ENCODE measurements around the gene SLC13A5.
A peak's percentile ranks its signal among the peaks of the same experiment; 100 is the strongest.
"Not testable (repeated sequence)": the region's sequence is repeated elsewhere in the genome, so short reads cannot be mapped to it uniquely, and the experiment has no call there.

Gene SLC13A5

DNA sequence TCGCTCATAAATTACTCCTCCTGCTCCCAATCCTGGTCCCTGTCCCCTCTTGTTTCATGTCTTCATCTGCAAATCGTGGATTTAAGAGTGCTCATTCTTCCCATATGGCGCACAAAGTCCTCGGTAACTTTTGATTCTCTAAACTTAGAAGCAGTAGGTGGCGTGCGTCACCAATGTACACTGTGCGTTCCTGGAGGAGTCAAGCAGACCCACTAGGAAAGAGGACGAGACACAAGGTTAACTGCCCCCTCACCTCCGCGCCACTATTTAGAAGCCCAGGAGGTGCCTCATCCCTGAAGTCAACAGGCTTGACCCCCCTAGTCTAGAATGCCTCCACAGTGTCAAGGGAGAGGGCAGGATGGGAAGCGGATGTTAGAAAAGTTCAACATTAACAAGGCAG, 2.9 kb downstream of the SLC13A5 start:
- DNase-seq = no peak

DNA sequence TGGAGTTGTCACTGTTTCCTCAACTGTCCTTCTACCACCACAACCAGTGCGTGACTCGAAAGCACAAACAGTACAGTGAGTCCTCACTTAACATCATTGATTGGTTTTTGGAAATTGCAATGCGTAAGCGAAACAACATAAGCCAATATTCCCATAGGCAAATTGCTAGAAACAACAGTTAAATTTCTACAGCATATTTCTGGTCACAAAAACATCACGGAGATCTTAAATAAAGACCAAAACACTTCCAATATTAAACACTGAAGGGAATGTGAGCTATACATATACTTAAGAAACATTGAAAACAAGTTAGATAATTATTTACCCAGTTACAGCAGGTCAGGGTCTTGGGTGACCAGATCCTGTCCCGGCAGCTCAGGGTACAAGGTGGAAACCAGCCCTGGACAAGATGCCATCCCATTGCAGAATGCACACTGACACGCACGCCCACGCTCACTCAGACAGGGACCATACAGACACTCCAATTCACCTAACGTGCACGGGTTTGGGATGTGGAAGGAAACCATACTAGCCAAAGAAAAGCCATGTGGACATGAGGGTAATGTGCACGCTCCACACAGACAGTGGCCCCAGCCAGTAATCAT, 4.7 kb downstream of the SLC13A5 start:
- no peak for DNase-seq

DNA sequence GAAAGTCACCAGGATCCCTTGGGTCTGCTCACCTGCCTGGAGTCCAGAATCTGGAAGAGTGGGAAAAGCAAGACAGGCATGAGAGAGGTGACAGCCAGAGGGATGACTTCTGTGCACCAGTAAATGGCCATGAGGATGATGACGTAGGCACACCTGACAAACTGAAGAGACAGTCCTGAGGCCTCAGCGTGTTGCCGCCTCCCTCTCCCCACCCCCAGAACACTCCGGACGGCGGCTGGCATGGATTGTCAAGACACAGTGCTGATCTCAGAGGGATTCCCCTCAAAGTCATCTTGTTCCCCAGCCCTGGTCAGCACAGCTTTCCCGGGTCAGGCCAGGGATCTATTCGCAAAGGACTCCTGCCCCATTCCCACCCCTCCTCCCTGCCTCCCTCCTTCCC, 6.2 kb downstream of the SLC13A5 start:
- no peak for DNase-seq

DNA sequence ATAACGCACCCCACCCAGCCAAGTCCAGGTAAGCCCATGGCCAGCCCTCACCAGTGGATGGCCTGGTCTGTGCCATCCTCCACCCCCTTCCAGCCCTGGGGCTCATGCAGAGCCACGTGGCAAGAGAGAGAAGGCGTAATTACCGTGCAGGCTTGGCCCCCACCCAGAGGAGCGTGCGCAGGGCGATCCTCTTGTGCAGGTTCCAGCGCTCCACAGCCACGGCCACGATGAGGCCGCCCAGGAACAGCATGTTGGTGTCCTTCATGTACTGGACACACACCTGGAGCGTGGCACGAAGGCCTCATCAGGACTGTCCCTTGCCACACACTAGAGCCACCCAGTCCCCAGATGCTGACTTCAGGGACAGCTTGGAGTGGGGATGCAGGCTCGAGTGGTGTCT, 6.7 kb downstream of the SLC13A5 start:
- no peak for DNase-seq

DNA sequence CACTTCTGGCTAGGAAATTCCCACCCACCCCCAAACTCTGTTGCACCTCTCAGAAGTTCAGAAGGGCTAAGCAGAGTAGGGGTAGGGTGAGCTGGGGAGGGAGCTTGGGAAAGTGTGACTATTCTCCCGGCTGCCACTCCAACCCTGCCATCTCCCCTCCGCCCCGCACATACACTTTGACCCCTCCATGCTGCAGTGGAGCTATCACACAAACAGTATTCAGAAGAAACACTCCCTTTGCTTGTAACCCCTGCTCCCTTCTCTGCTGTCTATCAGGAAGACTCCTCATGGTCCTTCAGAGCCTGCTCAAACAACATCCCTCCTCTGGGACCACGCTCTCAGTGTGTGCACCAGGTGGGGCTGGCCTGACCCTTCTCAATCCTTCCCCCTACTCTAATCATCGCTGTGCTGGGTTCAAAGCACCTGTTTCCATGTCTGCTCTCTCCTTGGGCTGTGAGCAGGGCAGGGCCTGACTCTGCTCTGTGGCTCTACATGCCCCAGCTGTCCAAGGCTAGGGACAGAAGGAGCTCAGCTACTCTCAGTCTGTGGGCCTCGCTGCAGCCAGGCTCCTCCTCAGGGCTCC, 8.6 kb downstream of the SLC13A5 start:
- DNase-seq = no peak

DNA sequence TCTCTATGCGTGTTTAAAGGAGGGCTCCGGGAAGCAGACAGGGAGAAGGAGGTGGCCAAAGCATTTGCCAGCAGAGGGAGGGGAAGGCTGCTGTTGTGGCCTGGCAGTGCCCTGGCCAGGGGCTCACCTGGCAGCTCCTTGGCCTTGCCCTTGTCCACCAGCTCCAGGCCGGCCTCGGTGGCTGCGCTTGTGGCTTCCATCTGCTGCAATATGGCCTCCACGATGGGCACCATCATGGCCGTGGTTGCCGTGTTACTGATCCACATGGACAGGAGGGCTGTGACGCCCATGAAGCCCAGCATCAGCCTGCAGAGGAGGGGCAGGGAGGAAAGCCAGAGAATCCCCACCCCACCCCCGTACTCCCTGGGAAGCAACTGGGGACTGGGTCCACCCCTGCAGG, 9.4 kb downstream of the SLC13A5 start:
- no peak for DNase-seq

DNA sequence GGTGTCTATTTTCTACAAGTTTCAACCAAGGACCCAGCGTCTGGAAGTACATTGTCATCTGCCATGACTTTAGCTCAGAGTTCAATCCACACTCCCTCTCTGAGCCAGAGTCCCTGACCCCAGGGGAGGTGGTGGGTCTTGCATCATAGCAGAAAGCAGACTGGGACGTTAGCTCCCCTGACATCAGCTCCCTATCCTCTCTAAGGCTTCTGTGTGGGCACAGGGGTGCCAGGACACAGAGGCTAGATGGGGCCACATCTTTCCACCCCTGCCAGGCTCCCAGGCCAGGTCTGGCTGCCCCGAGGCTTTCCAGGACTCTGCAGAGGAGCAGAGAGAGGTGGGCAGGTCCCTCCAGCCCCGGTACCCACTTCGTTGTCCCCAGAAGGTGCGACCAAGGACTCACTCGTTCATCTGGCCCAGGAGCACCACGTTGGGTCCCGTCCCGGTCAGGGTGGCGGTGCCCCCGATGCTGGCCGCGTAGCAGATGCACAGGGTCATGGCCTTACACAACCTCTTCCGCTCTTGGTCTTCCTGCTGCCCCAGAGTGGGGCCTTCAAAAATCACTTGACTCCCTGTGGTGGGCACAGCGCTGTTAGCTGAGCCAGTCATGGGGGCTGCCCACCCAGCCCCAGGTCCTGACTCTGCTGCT, 10.5 kb downstream of the SLC13A5 start:
- no peak for DNase-seq

DNA sequence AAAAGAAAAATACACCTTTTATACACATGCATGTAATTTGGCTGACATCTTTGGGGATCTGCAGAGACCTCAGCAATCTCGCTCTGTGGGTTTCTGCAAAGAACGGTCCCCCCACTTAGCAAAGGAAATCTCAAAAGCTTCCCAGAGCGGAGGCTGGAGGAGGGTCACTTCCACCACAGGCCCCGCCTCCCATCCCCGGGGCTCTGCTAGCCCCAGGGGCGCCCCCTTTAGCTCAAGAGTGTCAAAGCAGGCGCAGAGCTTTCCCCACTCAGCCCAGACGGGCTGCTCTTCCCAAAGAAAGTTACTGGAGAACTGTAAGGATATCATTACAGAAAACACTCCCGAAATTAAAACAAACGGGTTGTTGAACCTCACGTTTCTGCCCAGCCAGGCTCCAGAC, 11.4 kb downstream of the SLC13A5 start:
- peak in 1 of 6 experiments; percentile 3 for DNase-seq

DNA sequence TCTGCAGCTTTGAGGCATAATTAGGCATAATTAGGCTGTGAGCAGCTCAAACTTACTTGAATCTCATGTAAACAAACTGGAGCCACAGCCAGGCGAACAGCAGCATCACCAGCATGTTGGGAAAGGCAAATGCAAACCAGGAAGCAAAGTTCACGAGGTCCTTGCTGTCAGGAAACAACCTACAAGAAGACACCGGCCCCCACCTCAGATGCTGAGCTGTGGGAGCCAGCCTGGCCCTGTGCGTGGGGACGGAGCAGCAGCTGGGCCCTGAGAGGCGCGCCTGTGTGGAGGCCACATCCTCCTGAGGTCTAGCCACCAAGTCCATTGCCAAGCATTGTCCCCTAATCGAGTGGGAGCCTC, 12.2 kb downstream of the SLC13A5 start:
- DNase-seq = no peak

DNA sequence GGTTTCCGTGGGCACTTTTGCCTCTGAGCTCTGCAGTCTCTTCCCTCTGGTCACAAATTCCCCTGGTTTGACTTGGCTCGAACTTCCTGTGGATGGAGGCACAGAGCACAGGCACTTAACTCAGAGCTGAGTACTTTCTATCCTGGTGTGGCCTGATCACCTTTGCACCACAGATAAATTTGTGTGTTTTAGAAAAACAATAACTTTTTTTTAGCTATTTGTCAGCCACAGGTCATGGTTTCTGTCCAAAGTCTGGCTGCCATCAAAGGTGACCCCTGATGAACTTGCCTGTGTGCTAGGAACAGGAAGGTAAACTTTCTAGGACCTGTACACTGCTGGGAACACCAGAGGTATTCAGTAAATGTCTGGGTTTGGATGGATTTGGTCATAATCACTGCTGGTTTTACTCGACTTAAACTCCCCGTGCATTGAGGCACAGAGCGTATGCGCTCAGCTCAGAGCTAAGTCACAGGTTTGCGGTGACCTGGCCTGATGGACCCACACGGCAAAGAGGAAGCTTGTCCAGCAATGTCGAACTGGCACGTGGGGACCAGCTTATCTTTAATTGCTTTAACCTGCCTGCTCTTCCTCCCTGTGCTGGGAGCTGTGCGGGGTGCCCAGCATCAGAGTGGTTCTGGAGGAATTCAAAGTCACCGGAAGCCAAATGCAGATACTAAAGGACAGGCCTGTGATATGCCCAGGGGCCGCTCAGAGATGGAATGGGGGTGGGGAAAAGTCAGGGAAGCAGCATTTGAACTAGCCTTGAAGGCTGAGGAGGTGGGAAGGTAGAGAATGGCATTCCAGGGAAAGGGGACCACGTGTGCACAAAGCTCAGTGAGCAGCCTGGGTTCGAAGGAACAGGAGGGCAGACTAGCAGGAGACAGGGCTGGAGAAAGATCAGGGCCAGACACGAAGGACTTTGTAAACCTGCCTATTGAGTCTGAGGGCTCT, 12.9 kb downstream of the SLC13A5 start:
- no peak for DNase-seq

DNA sequence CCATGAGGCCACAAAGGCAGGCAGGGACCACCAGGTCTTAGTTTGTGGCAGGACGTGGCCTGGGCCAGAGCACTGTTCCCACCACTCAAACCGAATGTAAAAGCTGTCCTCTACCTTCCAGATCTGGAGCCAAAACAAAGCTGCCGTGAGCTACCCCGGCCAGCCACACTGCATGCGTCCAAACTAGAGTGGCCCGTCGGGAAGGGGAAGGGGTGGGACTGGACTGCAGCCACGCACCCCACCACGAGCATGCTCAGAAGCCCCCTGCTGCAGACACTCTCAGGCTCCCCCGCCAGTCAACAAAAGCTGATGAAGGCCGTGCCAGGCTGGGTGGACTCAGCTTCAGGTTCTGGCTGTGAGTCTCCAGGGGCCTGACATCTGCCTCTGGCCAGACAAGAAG, 15.2 kb downstream of the SLC13A5 start:
- no peak for DNase-seq

DNA sequence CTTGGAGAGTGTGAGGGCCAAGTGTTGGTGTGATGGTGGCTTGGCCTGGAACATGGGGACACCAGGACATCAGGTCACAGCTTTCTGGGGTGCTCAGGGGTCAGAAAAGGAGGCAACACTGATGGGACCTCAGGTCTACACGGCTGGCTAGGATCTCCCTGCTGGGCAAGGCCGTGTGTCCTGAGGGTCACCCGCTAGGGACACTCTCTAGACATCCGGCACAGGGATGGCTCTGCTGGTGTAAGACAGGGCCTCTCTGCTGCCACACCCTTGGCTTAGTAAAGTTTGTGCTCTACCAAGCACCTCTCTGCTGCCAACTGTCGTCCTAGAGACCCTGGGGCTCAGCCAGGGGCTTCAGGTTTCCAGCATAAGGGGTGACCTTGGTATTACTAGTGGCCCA, 16.3 kb downstream of the SLC13A5 start:
- no peak for DNase-seq

DNA sequence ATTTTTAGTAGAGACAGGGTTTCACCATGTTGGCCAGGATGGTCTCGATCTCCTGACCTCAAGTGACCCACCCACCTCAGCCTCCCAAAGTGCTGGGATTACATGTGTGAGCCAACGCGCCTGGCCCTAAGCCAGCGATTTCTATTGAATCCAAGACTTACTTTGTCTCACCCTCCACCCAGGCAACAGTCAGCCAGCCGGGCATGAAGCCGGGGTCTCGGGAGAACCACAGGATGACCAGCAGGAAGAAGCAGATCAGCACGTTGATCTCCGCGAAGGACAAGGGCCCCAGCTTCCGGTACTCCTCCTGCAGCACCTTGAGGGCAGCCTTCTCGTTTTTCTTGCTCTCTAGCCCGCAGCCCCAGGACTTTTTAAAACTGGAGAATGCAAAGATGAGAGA, 17.6 kb downstream of the SLC13A5 start:
- DNase-seq = no peak

DNA sequence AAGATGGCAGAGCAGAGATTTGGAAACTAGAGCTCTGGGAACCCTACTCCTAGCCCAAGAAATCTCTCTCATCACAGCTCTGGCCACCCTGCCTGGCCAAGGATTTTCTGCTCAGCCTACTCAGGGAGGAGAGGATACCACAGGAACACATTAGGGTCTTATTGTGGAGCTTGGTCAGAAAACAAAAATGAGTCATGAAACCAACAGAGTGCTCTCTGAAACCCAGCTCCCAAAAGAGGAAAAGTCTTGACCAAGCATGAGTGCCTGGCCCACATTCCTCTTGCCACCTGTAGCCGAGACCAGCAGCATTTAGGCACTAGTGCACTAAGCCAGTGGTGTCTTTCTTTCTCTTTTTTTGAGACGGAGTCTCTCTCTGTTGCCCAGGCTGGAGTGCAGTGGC, 18.1 kb downstream of the SLC13A5 start:
- DNase-seq = no peak

DNA sequence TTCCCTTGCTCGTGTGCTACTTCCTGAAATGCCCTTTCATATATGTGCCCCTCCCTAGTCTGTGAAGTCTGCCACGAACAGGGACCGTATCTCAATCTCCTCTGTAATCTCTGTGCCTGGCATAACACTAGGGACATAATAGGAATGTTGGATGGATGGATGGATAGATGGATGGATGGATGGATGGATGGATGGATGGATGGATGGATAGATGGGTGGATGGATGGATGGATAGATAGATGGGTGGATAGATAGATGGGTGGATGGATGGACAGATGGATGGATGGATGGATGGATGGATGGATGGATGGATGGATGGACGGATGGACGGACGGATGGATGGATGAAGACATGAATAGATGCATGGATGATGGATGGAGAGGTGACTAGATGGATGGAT, 21.2 kb downstream of the SLC13A5 start:
- DNase-seq = not testable (repeated sequence)

DNA sequence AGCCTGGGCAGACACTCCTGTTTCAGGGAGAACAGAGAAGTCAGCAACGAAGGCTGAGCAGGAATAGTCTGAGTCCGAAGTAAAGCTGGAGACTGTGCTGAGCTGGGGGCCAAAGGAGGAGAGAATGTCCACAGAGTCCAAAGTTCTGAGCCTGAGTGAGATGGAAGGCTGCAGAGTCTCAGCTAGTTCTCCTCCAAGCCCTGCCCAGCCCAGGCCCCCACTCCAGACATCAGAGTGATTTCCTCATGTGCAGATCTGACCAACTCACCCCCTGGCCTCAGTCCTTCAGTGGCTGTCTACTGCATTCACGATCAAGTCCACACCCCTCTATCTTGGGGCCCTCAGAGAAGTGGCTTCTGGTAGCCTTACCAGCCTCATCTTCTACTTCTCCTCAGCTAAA, 21.6 kb downstream of the SLC13A5 start:
- DNase-seq = no peak

DNA sequence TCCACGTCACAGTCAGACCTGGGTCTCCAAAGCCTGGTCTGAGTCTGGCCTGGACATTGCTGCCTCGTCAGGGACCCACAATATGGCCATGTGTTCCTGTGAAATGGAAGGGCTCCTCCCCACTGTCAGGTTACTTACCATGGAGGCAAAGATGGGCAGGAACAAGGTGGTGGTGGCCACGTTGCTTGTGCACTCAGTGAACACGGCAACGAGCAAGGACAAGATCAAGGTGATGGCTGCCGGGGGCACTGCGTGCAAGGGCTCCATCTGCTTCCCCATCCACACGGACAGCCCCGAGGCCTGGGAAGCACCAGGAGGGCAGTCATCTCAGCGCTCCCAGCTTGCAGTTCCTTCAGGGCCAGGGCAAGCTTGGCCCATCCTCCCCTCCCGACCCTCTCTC, 22.5 kb downstream of the SLC13A5 start:
- no peak for DNase-seq

DNA sequence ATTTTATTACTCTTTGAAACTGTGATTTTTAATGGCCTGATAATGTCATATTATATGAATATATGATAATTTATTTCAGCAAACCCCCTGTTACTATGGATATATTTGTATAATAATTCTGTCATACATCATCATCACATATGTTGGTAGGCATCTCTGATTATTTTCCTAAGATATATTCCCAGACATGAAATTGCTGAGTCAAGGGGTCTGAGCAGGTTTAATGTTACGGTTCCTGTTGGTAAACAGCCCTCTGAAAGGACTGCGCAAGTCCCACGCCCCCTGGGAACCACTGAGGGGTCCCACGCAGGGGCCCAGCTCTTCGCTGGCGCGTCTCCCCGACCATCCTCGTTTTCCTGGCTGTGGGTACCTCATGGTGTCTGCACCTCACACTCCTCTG, 24.2 kb downstream of the SLC13A5 start:
- no peak for DNase-seq

DNA sequence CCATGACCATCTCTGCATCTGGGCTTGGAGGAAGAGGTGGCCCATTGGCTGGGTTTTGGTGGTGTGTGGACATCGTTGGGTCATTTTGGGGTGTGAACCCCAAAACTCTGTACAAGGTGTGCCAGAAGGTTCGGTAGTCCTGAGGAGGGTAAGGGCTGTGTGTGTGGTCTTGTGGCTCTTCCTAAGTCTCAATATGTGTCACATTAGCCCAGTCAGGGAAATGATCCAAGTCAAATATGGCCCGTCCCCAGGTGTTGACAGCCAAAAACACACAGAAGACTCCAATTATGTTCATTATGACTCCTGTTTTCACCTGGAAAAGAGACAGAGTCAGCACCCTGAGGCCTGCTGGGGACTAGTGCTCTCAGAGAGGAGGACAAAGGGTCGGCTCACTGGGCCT, 27.1 kb downstream of the SLC13A5 start:
- DNase-seq = no peak

DNA sequence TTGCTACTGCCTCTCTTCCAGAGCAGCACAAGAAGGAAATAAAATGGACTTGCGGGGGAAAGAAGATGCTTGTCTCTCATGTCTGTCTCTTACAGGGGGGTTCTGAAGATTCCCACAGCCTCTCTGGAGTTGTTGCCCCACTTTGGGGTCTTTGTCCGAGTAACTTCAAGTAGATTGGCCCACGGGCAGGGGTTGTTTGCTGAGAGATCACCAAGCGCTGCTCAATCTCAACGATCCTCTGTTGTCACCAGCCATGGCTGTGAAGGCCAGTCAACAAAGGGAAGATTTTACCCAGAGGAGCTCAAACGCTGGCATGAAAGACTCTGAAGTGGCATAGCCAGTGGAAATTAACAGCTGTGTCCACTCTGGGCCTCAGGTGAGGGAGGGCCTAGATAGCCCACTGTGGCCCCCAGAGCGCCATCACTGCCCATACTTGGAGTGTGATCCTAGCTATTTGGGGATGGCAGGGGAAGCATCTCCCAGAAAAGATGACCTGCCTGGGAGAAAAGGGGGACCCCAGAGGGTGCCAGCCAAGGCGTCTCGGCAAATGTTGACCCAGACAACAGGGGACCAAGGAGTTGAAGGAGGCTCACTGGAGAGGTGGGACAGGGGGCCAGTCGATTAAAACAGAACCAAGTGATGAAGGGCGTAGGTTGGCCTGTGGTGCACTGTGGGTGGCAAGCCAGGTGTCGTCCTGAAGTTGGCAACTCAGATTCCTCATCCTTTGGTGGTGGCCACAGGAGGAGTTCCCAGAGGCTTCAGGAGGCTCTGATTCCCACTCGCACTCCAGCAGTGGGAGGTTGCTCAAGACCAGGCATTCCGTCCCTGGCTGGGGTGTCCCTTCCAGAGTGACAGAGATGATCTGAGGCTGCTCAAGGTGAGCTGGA, 28.0 kb downstream of the SLC13A5 start:
- no peak for DNase-seq

DNA sequence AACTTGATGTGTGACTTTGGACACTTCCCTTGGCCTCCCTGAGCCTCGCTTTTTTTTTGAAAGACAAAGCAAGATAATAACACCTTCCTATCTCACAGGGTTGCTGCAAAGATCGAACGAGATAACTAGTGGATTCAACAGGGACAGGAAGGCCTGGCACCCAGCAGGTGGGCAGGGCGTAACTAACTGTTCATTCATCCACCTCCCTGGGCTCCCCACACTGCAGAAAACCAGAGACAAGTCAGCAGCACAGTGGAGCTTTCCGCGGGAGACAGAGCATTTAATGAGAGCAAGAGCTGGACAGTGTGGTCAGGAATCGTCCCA, 28.7 kb downstream of the SLC13A5 start:
- DNase-seq = no peak

DNA sequence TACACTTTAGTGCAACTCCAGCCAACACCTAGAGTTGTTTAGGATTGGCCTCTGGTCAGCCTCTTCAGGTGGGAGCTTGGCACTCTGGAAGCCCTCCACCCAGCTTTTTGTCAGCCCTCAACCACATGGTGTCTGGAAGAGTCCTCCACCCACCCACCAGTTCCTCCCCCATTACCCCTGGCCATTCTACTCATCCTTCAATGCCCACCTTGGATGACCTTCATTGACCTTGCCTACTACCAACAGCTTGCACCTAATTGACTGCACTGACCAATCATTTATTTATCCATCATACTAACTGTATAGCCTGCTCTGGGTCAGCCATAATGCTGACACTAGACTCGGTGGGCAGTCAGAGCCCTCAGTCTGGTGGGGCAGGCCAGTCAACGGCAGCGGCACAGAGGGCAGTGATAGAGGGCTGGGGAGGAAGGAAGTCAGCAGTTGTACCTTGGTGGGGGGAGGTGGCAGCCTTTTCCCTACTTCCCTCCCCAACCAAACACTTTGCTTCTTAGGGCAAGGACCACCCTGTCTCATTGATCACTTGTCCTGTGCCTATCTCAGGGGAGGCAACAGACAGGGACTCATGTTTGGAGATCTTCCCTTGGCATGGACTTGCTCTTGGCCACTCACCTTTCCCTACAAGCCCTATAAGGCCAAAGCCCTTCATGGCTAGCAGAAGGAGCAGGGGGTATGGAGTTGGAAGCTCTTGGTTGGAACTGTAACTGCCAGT, 29.3 kb downstream of the SLC13A5 start:
- DNase-seq = no peak
